ENCODE results near the gene ZNF791. TPM values are rescaled to one million over a fixed set of nuclear protein-coding genes. Genes with fewer than 3 reads are reported as not detected.
"Not testable (repeated sequence)": the region's sequence is repeated elsewhere in the genome, so short reads cannot be mapped to it uniquely, and the experiment has no call there.

ZNF791 gene
- total RNA-seq, 1 donor, result 15.8 TPM

GRCh38 chr19:12629215-12629614 lies 18.5 kb downstream of the ZNF791 start:
- TF ChIP-seq, protein P1, sequence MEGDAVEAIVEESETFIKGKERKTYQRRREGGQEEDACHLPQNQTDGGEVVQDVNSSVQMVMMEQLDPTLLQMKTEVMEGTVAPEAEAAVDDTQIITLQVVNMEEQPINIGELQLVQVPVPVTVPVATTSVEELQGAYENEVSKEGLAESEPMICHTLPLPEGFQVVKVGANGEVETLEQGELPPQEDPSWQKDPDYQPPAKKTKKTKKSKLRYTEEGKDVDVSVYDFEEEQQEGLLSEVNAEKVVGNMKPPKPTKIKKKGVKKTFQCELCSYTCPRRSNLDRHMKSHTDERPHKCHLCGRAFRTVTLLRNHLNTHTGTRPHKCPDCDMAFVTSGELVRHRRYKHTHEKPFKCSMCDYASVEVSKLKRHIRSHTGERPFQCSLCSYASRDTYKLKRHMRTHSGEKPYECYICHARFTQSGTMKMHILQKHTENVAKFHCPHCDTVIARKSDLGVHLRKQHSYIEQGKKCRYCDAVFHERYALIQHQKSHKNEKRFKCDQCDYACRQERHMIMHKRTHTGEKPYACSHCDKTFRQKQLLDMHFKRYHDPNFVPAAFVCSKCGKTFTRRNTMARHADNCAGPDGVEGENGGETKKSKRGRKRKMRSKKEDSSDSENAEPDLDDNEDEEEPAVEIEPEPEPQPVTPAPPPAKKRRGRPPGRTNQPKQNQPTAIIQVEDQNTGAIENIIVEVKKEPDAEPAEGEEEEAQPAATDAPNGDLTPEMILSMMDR (IDR thresholded peaks at IDR 0.05; ENCODE audit: insufficient read depth, low read length), result no peak
- H3K4me3 ChIP-seq (ENCODE audit: low read depth, low read length), result no peak overlapping the region
- no peak for DNase-seq (ENCODE audit: low read depth)

GRCh38 chr19:12636631-12637030 lies 25.9 kb downstream of the ZNF791 start:
- no peak for DNase-seq (ENCODE audit: low read depth)
- TF ChIP-seq, protein P1 (IDR thresholded peaks at IDR 0.05; ENCODE audit: insufficient read depth, low read length), result no peak
- no peak overlapping the region for H3K4me3 ChIP-seq (ENCODE audit: low read depth, low read length)

DNA sequence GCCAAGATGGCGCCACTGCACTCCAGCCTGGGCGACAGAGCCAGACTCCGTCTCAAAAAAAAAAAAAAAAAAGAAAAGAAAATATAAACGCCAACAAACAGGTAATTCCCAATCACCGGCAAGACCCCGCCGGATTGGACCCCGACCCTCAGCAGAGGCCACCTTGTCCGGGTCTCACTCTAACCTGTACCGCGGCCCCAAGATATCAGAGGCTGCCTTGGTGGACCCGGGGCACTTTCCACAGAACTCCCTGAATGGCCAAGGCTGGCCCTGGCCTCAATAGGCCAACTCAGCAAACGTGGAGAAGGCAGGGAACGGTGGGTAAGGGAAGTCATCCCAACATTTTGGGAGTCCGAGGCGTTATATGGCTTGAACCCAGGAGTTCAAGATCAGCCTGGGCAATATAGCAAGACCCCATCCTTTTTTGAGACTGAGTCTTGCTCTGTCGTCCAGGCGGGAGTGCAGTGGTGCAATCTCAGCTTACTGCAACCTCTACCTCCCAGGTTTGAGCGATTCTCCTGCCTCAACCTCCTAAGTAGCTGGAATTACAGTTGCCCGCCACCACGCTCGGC lies 28.0 kb downstream of the ZNF791 start:
- H3K4me3 ChIP-seq (ENCODE audit: low read depth, low read length), result no peak overlapping the region
- TF ChIP-seq, protein P1 (IDR thresholded peaks at IDR 0.05; ENCODE audit: insufficient read depth, low read length), result no peak
- DNase-seq (ENCODE audit: low read depth), result no peak

GRCh38 chr19:12639901-12640613 lies 29.3 kb downstream of the ZNF791 start:
- DNase-seq (ENCODE audit: low read depth), result peak; percentile 69
- TF ChIP-seq, protein P1 (IDR thresholded peaks at IDR 0.05; ENCODE audit: insufficient read depth, low read length), result peak; percentile 78
- peak overlapping the region; percentile 35 for H3K4me3 ChIP-seq (ENCODE audit: low read depth, low read length)

DNA sequence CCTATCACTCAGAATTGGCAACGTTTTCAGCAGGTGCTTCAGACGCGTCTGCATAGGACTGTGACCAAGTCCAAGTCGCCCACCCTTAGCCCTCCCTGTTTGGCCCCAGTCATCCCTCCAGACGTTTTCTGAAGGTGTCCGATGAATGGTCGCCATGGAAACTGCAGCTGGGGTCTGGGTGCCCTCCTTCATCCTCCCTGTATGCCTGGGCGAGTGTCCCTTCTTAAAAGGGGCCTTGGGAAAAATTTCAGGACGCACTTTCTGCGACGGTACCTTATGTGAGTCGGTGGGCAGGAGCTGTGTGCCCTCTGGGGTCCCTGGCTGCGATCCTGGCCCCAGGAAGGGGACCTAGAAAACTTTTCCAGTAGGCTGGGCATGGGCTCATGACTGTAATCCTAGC lies 30.7 kb downstream of the ZNF791 start:
- H3K4me3 ChIP-seq (ENCODE audit: low read depth, low read length), result no peak overlapping the region
- no peak for DNase-seq (ENCODE audit: low read depth)
- TF ChIP-seq, protein P1 (IDR thresholded peaks at IDR 0.05; ENCODE audit: insufficient read depth, low read length), result no peak

GRCh38 chr19:12642506-12642905 lies 31.8 kb downstream of the ZNF791 start:
- H3K4me3 ChIP-seq (ENCODE audit: low read depth, low read length), result no peak overlapping the region
- no peak for DNase-seq (ENCODE audit: low read depth)
- TF ChIP-seq, protein P1 (IDR thresholded peaks at IDR 0.05; ENCODE audit: insufficient read depth, low read length), result no peak

GRCh38 chr19:12643716-12644115 lies 33.0 kb downstream of the ZNF791 start:
- H3K4me3 ChIP-seq (ENCODE audit: low read depth, low read length); DNase-seq (ENCODE audit: low read depth): not testable (repeated sequence)
